Activated T-cell treated with anti-CD3 and anti-CD28 coated beads, Interleukin-2, amount 50 U/mL, for 72 hours (primary cell): ENCODE results near the gene XPO6. TPM values are rescaled to one million over a fixed set of nuclear protein-coding genes. Genes with fewer than 3 reads are reported as not detected.

Experiments used
- ATAC-seq, 2 donors: fragments of 150-1000 bp; cut with Tn5 transposase; replicated peaks in 1 of 2; 2 replicates each; pipeline ENCODE4 v1.10.0; 2021; ENCODE audit warnings: moderate library complexity in 2 of 2, mild to moderate bottlenecking in 1 of 2
- DNase-seq, 2 donors: peaks; one replicate each; pipeline ENCODE4 v3.0.0; 2021 to 2022; ENCODE audit warnings: mixed read lengths in 1 of 2
- H3K27ac Mint-ChIP-seq: one replicate; pipeline ENCODE4 v1.8.0; 2022; ENCODE audit warnings: mild to moderate bottlenecking, moderate library complexity, mixed read lengths
- H3K27me3 Mint-ChIP-seq: one replicate; pipeline ENCODE4 v1.8.0; 2022; ENCODE audit warnings: low read depth, mixed read lengths
- H3K36me3 Mint-ChIP-seq, 2 donors: one replicate each; pipeline ENCODE4 v1.8.0; 2022; ENCODE audit warnings: mixed read lengths in 2 of 2, mild to moderate bottlenecking in 1 of 2; ENCODE audit not compliant: insufficient read depth in 2 of 2
- H3K4me1 Mint-ChIP-seq: one replicate; pipeline ENCODE4 v1.8.0; 2022; ENCODE audit warnings: low read depth, mixed read lengths
- H3K4me3 Mint-ChIP-seq, 2 donors: one replicate each; pipeline ENCODE4 v1.8.0; 2022; ENCODE audit warnings: mild to moderate bottlenecking in 2 of 2, mixed read lengths in 2 of 2, moderate library complexity in 2 of 2
- H3K9me3 Mint-ChIP-seq, 2 donors: one replicate each; pipeline ENCODE4 v1.8.0; 2022; ENCODE audit warnings: mixed read lengths in 2 of 2
- total RNA-seq, 2 donors: library from RNA; stranded (reverse); gene quantifications; one replicate each; pipeline ENCODE4 v1.2.3, GENCODE V29; 2022

XPO6 gene
- total RNA-seq, 2 donors from 2014 or later = 276 to 279 TPM

DNA sequence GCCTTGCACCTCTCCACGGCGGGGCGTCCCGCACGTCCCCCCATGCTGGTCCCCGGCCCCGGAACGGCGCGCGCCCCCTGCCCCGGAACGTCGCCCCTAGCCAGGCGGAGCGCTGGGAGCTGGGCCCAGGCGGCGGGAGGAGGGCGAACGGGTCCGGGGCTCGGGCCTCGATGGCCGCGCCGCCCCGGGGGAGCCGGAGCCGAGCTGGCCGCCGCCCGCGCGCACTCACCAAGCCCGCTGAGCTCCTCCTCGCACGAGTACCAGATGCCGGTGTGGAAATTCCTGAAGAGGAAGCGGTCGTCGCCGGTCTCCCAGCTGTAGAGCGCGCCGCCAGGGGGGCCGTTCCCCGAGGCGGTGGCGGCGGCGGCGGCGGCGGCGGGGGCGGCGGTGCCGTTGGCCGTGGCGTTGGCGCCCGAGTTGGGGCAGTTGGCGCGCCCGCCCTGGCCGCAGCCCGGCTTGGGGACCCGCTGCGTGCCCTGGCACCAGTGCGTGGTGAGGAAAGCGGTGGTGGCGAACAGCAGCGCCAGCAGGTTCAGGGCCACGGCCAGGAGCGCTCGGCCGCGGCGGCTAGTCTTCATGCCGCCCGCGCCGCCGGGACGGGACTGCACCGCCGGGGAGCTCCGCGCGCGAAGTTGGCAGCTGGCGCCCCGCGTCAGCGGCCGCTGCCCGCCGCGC lies 148.8 kb downstream of the XPO6 start:
- no peak for DNase-seq
- Mint-ChIP-seq H3K36me3 (no peaks in the 10 kb centered on the region), H3K4me1 (peaks cover 12% of the 10 kb centered on the region), H3K27me3 (peaks cover 53% of the 10 kb centered on the region), H3K9me3 (no peaks in the 10 kb centered on the region), H3K27ac (no peak overlapping the region), H3K4me3 (no peak overlapping the region)
- peak; percentile 15 to 18 for ATAC-seq

DNA sequence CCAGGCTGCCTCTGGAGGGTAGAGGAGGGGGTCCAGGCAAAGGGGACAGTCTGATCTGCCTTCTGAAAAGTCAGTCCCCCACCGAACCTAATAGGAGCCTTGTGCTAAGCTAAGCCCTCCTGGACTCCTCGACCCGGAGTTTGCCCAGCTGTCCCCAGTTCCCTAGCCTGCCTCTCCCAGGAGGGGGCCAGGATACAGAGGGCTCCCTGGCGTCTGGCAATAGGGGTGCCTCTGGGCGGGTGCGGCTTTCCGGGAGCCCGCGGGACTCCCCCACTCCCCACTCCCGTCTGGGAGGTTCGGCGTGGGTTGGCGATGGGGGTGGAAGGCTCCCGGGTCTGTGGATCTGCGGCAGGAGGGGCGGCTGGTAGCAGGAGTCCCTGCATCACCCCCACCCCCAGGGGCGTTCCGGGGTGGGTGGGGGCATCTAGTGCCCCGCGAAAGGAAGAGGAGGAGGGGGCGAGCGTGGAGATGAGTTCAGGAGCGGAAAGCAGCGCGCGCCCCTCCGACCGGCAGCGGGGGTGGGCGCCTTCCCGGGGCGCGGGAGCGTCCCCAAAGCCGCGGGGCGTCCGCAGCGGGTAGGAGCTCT lies 149.4 kb downstream of the XPO6 start:
- Mint-ChIP-seq H3K4me3 (peak overlapping the region; percentile 51 to 62), H3K27me3 (peaks cover 49% of the 10 kb centered on the region), H3K4me1 (peaks cover 12% of the 10 kb centered on the region), H3K27ac (no peak overlapping the region), H3K9me3 (no peaks in the 10 kb centered on the region), H3K36me3 (no peaks in the 10 kb centered on the region)
- DNase-seq = no peak
- no peak for ATAC-seq

DNA sequence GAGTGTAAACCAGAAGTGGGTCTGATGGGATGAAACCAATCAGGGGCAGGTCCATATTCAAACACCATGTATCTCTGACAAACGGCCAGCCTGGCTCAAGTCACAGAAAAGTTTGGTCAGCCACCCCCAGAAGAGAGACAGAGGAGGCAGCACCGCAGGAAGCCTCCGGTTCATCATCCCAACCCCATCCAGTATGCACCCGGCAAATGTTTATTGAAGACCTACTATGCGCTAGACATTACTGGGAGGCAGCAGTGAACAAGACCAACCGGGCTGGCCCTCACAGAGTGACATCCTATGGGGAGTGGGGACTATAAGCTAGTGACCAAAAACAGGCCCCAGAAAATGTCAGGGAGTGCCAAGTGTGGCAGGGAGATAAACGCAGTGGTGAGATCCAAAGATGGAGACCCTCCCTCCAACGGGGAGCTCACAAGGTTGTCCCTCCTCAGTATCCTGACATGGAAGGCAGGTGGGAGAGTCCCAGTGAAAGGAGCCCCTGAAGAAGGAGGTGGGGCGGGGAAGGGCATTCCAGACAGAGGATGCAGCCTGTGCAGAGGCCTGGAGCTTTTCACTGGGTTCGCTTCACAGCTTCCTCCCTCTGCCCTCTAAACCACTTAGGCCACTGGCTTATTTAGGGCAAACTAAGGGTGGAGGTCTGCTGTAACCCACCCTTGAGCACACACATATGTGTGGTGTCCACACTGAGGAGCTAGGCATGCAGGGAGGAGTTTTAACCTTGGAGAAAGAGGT lies 150.2 kb downstream of the XPO6 start:
- Mint-ChIP-seq H3K36me3 (no peaks in the 10 kb centered on the region), H3K27ac (no peak overlapping the region), H3K9me3 (no peaks in the 10 kb centered on the region), H3K4me1 (peaks cover 12% of the 10 kb centered on the region), H3K4me3 (peak overlapping the region in 1 of 2 donors; percentile 62), H3K27me3 (peaks cover 57% of the 10 kb centered on the region)
- no peak for DNase-seq
- ATAC-seq = no peak

DNA sequence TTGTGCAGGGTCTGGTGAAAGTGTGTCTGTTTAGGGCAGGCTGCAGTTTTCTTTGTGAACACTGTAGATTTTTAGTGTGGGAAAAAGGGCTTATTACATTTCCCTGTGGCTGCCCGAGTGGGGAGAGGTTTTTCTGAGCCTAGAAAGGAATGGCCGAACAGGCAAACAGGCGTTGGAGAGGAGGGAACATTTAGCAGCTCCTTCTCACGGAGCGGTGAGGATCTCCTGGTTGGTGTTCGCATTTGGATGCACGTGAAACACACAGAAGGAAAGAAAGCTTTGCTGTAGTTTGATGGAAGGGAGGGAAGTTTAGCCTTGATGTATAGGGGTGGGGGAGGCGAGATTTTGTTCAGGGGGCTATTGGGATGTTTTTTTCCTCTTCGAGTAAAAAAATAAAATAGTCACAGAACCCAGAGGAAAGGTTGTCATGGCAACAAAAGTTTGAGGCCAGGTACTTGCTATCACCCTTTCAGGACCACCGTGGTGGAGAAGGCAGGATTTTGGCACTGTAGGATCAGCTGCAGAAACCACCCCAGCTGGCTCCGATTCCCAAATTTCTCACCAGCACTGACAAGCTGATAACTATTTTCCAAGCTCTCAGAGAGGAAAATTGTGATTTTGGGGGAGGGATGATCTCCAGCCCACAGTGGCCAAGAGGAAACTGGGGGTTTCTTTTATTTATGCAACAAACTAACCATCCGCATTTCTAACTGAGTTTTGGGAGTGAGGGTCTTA lies 151.8 kb downstream of the XPO6 start:
- H3K4me3 Mint-ChIP-seq = no peak overlapping the region
- H3K36me3 Mint-ChIP-seq = no peaks in the 10 kb centered on the region
- no peak overlapping the region for H3K27ac Mint-ChIP-seq
- peaks cover 54% of the 10 kb centered on the region for H3K27me3 Mint-ChIP-seq
- peaks cover 12% of the 10 kb centered on the region for H3K4me1 Mint-ChIP-seq
- ATAC-seq = no peak
- no peak for DNase-seq
- no peaks in the 10 kb centered on the region for H3K9me3 Mint-ChIP-seq

DNA sequence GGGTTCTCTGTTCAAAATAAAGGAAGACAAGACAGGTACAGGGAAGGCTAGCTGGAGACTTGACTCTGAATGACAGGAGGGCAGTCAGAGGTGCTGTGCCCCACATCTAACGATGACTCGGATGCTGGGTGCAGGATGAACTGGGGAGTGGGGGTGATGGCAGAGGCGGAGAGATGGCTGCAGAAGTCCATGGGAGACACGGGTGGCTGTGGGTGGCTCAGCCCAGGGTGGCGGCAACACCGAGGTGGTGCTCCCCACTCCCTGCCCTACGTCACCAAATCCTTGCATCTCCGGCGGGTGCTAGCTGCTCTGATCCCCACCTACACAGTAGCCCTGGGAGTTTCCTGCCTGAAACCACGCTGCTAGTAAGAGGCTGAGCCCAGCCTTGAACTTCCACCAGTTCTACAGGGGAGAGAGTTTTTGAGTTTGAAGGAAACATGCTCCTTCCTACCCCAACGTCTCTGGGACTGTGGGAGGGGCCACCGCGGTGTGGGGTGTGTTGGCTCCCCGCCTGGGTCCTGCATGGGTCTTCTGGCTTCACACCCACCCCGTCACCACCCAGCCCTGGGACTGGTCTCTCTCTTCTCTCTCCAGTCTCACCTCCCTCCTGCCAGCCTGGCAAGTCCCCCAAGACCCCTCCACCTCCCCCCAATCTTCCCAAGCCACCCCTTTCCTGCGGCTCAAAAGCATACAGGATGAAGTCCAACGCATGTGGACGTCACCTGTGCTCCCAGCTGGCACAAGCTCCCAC lies 152.8 kb downstream of the XPO6 start:
- Mint-ChIP-seq H3K4me1 (peaks cover 12% of the 10 kb centered on the region), H3K36me3 (no peaks in the 10 kb centered on the region), H3K9me3 (no peaks in the 10 kb centered on the region), H3K27ac (no peak overlapping the region), H3K27me3 (peaks cover 51% of the 10 kb centered on the region), H3K4me3 (no peak overlapping the region)
- ATAC-seq (peak; percentile 20 to 30), DNase-seq (no peak)

DNA sequence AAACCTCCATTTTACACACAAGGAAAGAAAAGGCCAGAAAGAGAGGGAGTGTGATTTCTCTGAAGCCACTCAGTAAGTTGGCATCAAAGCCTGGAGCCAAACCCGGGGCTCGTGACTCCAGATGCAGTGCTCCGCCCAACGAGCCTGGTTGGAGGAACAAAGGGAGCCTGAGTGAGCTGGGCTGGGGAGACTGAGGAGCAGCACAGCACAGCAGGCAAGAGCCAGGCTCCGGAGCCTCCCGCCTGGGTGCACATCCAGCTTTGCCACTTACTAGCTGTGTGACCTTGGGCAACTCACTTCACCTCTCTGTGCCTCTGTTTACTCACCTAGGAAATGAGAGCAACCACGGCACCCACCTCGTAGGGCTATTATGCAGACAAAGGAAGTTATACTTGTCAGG lies 153.8 kb downstream of the XPO6 start:
- Mint-ChIP-seq H3K4me3 (no peak overlapping the region), H3K4me1 (peaks cover 12% of the 10 kb centered on the region), H3K36me3 (no peaks in the 10 kb centered on the region), H3K27ac (no peak overlapping the region), H3K27me3 (peaks cover 58% of the 10 kb centered on the region), H3K9me3 (no peaks in the 10 kb centered on the region)
- DNase-seq (no peak), ATAC-seq (no peak)

DNA sequence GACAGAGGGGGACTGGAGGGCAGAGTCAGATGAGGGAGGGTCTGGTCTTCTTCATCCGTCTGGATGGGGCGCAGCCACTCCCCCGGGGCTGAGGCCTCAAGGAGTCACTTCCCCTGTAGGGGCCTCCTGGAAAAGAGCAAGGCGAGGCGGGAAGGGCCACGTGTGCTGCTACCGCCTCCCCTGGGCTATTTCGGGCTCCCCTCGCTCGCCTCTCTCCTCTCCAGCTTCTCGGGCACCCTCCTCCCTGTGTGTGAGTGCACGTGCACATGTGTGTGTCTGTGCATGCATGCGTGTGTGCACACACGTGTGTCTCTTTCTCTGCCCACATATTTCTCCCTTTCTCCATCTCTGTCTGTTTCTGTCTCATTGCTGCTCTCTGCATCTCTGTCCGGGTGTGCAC lies 158.3 kb downstream of the XPO6 start:
- H3K27ac Mint-ChIP-seq = no peak overlapping the region
- H3K9me3 Mint-ChIP-seq = peaks cover 0 to 3% of the 10 kb centered on the region in 2 donors
- H3K27me3 Mint-ChIP-seq = peaks cover 21% of the 10 kb centered on the region
- peaks cover 2% of the 10 kb centered on the region for H3K4me1 Mint-ChIP-seq
- no peaks in the 10 kb centered on the region for H3K36me3 Mint-ChIP-seq
- ATAC-seq = no peak
- DNase-seq = no peak
- no peak overlapping the region for H3K4me3 Mint-ChIP-seq

DNA sequence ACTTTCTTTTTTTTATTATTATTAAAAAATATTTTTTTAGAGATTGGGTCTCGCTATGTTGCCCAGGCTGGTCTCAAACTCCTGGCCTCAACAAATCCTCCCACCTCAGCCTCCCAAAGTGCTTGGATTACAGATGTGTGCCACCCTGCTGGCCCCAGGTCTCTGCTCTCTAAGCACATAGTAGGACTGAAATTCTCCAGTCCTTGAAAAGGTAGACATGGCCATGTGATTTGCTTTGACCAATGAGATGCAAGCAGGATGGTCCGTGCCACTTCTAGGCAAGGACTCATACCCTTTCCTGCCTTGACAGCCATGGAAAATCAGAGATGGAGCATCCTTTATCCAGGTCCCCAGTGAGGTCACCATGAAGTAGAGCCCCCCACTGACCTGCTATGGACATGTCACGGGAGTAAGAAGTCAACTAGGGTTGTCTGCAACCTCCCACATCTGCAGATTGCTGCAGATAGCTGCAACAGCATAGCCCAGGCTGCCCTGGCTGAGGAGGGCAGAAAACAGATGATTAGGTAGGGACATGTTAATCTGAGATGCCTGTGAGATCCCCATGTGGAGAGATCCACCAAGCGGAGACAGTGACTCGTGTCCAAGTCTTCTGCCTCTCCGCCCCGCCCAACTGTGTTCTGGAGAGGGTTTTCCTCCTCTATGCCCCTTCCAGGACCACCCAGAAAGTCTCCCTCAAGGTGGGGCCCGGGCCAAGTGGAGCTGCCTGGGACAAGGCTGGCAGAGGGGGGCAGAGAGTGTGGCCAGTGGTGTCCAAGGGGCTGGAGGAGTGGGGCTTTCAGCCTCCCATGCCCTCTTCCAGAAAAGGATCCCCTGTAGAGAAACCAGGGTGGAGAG lies 159.3 kb downstream of the XPO6 start:
- ATAC-seq = no peak
- no peak for DNase-seq
- H3K4me1 Mint-ChIP-seq = no peaks in the 10 kb centered on the region
- no peak overlapping the region for H3K4me3 Mint-ChIP-seq
- H3K9me3 Mint-ChIP-seq = peaks cover 0 to 3% of the 10 kb centered on the region in 2 donors
- no peak overlapping the region for H3K27ac Mint-ChIP-seq
- H3K27me3 Mint-ChIP-seq = peaks cover 18% of the 10 kb centered on the region
- no peaks in the 10 kb centered on the region for H3K36me3 Mint-ChIP-seq

DNA sequence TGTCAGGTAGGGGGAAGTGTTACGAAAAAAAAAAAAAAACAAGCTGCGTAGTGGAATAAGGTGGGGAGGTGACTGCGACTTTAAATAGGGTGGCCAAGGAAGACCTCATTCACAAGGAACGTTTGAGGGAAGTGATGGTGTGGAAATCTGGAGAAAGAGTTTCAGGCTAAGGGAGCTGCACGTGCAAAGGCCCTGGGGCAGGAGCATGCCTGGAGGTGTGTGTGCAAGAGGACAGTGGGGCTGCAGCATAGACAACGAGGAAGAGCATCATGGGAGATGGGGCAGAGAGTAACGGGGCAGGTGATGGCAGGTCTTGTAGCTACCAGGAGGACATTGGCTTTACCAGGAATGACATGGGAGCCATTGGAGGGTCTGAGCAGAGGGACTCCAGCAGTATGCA lies 160.3 kb downstream of the XPO6 start:
- no peak overlapping the region for H3K27ac Mint-ChIP-seq
- peaks cover 0 to 3% of the 10 kb centered on the region in 2 donors for H3K9me3 Mint-ChIP-seq
- no peak overlapping the region for H3K4me3 Mint-ChIP-seq
- DNase-seq = no peak
- ATAC-seq = no peak
- H3K27me3 Mint-ChIP-seq = peaks cover 15% of the 10 kb centered on the region
- H3K36me3 Mint-ChIP-seq = peaks cover 0 to 3% of the 10 kb centered on the region in 2 donors
- H3K4me1 Mint-ChIP-seq = no peaks in the 10 kb centered on the region
